IMR-90 (cell line): ENCODE data around the gene MFGE8. TPM values are rescaled to one million over a fixed set of nuclear protein-coding genes. Genes with fewer than 3 reads are reported as not detected.

ENCODE experiments used
- ATAC-seq: fragments of 200-7000 bp; cut with Tn5 transposase; 2 replicates; pipeline ENCODE4 v1.9.1; 2020; ENCODE audit warnings: low read depth, mild to moderate bottlenecking, moderate library complexity
- BruUV-seq: library from RNA; stranded (reverse); fragments of 400-500 nt; replicated peaks from 2 replicates; lab custom pipeline; 2021; lab: Mats Ljungman, UMichigan
- CTCF ChIA-PET: fragments of 300-600 bp; formaldehyde crosslinking; extraction: SDS; loops from one replicate; lab custom pipeline; 2021; ENCODE audit warnings: antibody characterized with exemption; lab: Yijun Ruan, JAX
- POLR2A ChIA-PET: fragments of 300-600 bp; sonication (Branson Sonifier 250); formaldehyde crosslinking; loops from one replicate; lab custom pipeline; 2022; ENCODE audit warnings: antibody characterized with exemption; ENCODE audit not compliant: unreplicated experiment; lab: Charles Lee
- DNase-seq: peaks from one replicate; pipeline ENCODE4 v3.0.0; 2013
- H2AFZ ChIP-seq: replicated peaks from 2 replicates; pipeline ENCODE3; 2013; ENCODE audit warnings: low read length, mild to moderate bottlenecking; ENCODE audit not compliant: poor library complexity
- H2AK5ac ChIP-seq: 2 replicates; pipeline ENCODE4 v1.6.1; 2013; ENCODE audit warnings: low read depth, low read length, inconsistent platforms
- H2AK9ac ChIP-seq: replicated peaks from 2 replicates; pipeline ENCODE3; 2013; ENCODE audit warnings: mild to moderate bottlenecking, low read depth, low read length, moderate library complexity; ENCODE audit not compliant: poor library complexity
- H2BK120ac ChIP-seq: 2 replicates; pipeline ENCODE4 v1.6.1; 2013; ENCODE audit warnings: low read depth, low read length, inconsistent platforms
- H2BK15ac ChIP-seq: 3 replicates; pipeline ENCODE4 v1.6.1; 2013; ENCODE audit warnings: low read depth, low read length, inconsistent platforms
- H2BK20ac ChIP-seq: 2 replicates; pipeline ENCODE4 v1.6.1; 2013; ENCODE audit warnings: low read depth, mild to moderate bottlenecking, inconsistent platforms, low read length, moderate library complexity
- H2BK5ac ChIP-seq: 2 replicates; pipeline ENCODE4 v1.6.1; 2013; ENCODE audit warnings: mild to moderate bottlenecking, low read depth, low read length, inconsistent platforms; ENCODE audit not compliant: poor library complexity, severe bottlenecking
- H3K14ac ChIP-seq: replicated peaks from 2 replicates; pipeline ENCODE4 v1.6.1; 2013; ENCODE audit warnings: low read depth, low read length, inconsistent platforms
- H3K18ac ChIP-seq: 2 replicates; pipeline ENCODE4 v1.6.1; 2013; ENCODE audit warnings: low read depth, low read length, control low read depth
- H3K23ac ChIP-seq: 2 replicates; pipeline ENCODE4 v1.6.1; 2013; ENCODE audit warnings: low read depth, low read length, inconsistent platforms
- H3K27ac ChIP-seq: 2 replicates; pipeline ENCODE4 v1.5.1; 2013; ENCODE audit warnings: mild to moderate bottlenecking, control low read depth, low read length; ENCODE audit not compliant: insufficient read depth
- H3K27me3 ChIP-seq: 2 replicates; pipeline ENCODE4 v1.6.1; 2013; ENCODE audit warnings: low read length; ENCODE audit not compliant: control insufficient read depth, insufficient read depth
- H3K36me3 ChIP-seq: 2 replicates; pipeline ENCODE4 v1.6.1; 2013; ENCODE audit warnings: low read length, mixed read lengths; ENCODE audit not compliant: control insufficient read depth, insufficient read depth
- H3K4ac ChIP-seq: 2 replicates; pipeline ENCODE4 v1.6.1; 2013; ENCODE audit warnings: low read depth, low read length, inconsistent platforms
- H3K4me1 ChIP-seq: 2 replicates; pipeline ENCODE4 v1.6.1; 2013; ENCODE audit warnings: low read length, mixed read lengths; ENCODE audit not compliant: control insufficient read depth, insufficient read depth
- H3K4me2 ChIP-seq: 2 replicates; pipeline ENCODE4 v1.6.1; 2013; ENCODE audit warnings: low read depth, mild to moderate bottlenecking, control low read depth, low read length, moderate library complexity
- H3K4me3 ChIP-seq: 2 replicates; pipeline ENCODE4 v1.5.1; 2013; ENCODE audit warnings: low read depth, mild to moderate bottlenecking, control low read depth, low read length, moderate library complexity; ENCODE audit not compliant: insufficient read depth
- H3K56ac ChIP-seq: 2 replicates; pipeline ENCODE4 v1.6.1; 2013; ENCODE audit warnings: low read length, inconsistent platforms; ENCODE audit not compliant: insufficient read depth; ENCODE audit errors: extremely low read depth
- H3K79me1 ChIP-seq, 2 experiments: 2 replicates each; pipeline ENCODE4 v1.6.1; 2013; ENCODE audit warnings: low read length in 2 of 2, inconsistent platforms in 1 of 2, low read depth in 1 of 2
- H3K9ac ChIP-seq: 2 replicates; pipeline ENCODE4 v1.6.1; 2013; ENCODE audit warnings: low read depth, low read length, control low read depth
- H3K9me1 ChIP-seq: 2 replicates; pipeline ENCODE4 v1.6.1; 2013; ENCODE audit warnings: low read length, inconsistent platforms; ENCODE audit not compliant: insufficient read depth
- H3K9me3 ChIP-seq: 2 replicates; pipeline ENCODE4 v1.6.1; 2013; ENCODE audit warnings: low read length; ENCODE audit not compliant: control insufficient read depth, insufficient read depth
- H4K20me1 ChIP-seq: 2 replicates; pipeline ENCODE4 v1.6.1; 2013; ENCODE audit warnings: low read length, inconsistent platforms; ENCODE audit not compliant: insufficient read depth
- H4K5ac ChIP-seq: 2 replicates; pipeline ENCODE4 v1.6.1; 2013; ENCODE audit warnings: mild to moderate bottlenecking, low read depth, low read length, control low read depth
- H4K8ac ChIP-seq, 2 experiments: 2 replicates each; pipeline ENCODE4 v1.6.1; 2013; ENCODE audit warnings: low read depth in 2 of 2, low read length in 2 of 2, control low read depth in 1 of 2, inconsistent platforms in 1 of 2
- H4K91ac ChIP-seq: 2 replicates; pipeline ENCODE4 v1.6.1; 2013; ENCODE audit warnings: low read depth, low read length, inconsistent platforms; ENCODE audit not compliant: insufficient read depth
- BHLHE40 ChIP-seq: fragments of 150-350 bp; IDR thresholded peaks from 2 replicates; pipeline ENCODE4 v1.6.1; 2016; ENCODE audit warnings: mild to moderate bottlenecking, low read depth, low read length
- MAFK ChIP-seq: IDR thresholded peaks from 2 replicates; pipeline ENCODE4 v1.6.1; 2012; ENCODE audit warnings: low read depth, low read length, improper control_type of control experiment
- MXI1 ChIP-seq: IDR thresholded peaks from 2 replicates; pipeline ENCODE4 v1.6.1; 2012; ENCODE audit warnings: low read depth, mild to moderate bottlenecking, low read length, moderate library complexity, borderline replicate concordance
- WGBS, 2 experiments: methylation state at CpG; one replicate each; pipeline versions ENCODE4 v1.1.5 to v1.1.7; 2013; ENCODE audit warnings: missing lambda C conversion rate in 2 of 2; ENCODE audit not compliant: insufficient read length in 1 of 2; ENCODE audit errors: extremely low coverage in 2 of 2; 5-methylcytosine and 5-hydroxymethylcytosine counted together
- dilution Hi-C: fragments of 300-500 bp; cut with HindIII; formaldehyde crosslinking; loops from one replicate; pipeline ENCODE4 v1.14.3; 2018; ENCODE audit warnings: low sequenced_read_pairs; ENCODE audit not compliant: unreplicated experiment
- in situ Hi-C: fragments of 300-500 bp; cut with MboI; formaldehyde crosslinking; loops from 3 replicates; pipeline ENCODE4 v1.14.3; 2019; ENCODE audit warnings: low sequenced_read_pairs, inconsistent platforms, mixed read lengths
- intact Hi-C: fragments of 100-400 bp; cut with micrococcal nuclease; formaldehyde crosslinking; loops from 2 replicates; pipeline ENCODE4 v1.10.0; 2022
- polyA plus RNA-seq, 3 experiments: library from polyadenylated mRNA; depleted of rRNA; stranded (reverse); fragments of >200 nt; gene quantifications; 2 replicates each; pipeline ENCODE4 v1.2.3, GENCODE V29; 2012; ENCODE audit warnings: low replicate concordance in 1 of 3
- total RNA-seq: library from RNA; depleted of rRNA; stranded (reverse); fragments of >200 nt; gene quantifications from 2 replicates; pipeline ENCODE4 v1.2.3, GENCODE V29; 2012

Gene MFGE8
- total and polyA plus RNA-seq, 2 of the 4 experiments (the other 2 are of a cell fraction), result 232 to 1,912 TPM

DNA sequence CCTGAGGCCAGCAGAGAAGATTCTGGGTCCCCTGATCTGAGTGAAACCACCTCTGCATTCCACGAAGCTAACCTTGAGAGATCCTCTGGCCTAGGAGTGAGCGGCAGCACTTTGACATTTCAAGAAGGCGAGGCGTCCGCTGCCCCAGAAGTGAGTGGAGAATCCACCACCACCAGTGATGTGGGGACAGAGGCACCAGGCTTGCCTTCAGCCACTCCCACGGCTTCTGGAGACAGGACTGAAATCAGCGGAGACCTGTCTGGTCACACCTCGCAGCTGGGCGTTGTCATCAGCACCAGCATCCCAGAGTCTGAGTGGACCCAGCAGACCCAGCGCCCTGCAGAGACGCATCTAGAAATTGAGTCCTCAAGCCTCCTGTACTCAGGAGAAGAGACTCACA is 54.2 kb downstream of the MFGE8 start:
- 67% methylated on average over 2 of the region's 11 CpGs; no CpG with 5 or more reads in 1 of the 2 experiments for WGBS, 2 experiments
- Histone ChIP-seq H2BK20ac (no peak overlapping the region), H3K9ac (no peak overlapping the region), H3K9me3 (peaks cover 2% of the 10 kb centered on the region; the same call in 1 of the 2 replicates), H3K4me1 (no peaks in the 10 kb centered on the region), H3K9me1 (no peaks in the 10 kb centered on the region), H2BK15ac (no peak overlapping the region), H3K79me1 (no peaks in the 10 kb centered on the region), H4K20me1 (no peaks in the 10 kb centered on the region), H3K14ac (no peak overlapping the region), H4K91ac (no peak overlapping the region), H3K27me3 (peaks cover 50% of the 10 kb centered on the region), H3K18ac (no peak overlapping the region), H2BK120ac (no peak overlapping the region), H2AK9ac (no peak overlapping the region), H2BK5ac (no peak overlapping the region), H3K56ac (no peak overlapping the region), H3K4me3 (no peak overlapping the region), H3K23ac (no peak overlapping the region), H4K5ac (no peak overlapping the region), H3K4ac (no peak overlapping the region), H4K8ac (no peak overlapping the region), H3K36me3 (no peaks in the 10 kb centered on the region), H2AFZ (no peak overlapping the region), H3K27ac (no peak overlapping the region), H3K4me2 (no peak overlapping the region), H2AK5ac (no peak overlapping the region)
- TF ChIP-seq MXI1 (no peak), MAFK (no peak), BHLHE40 (no peak)
- ATAC-seq, result no peak
- dilution Hi-C loops, result no loop called here
- DNase-seq, result no peak
- ChIA-PET POLR2A (no interaction called here), CTCF (no interaction called here)
- intact Hi-C loops, result no loop called here
- BruUV-seq, result no TSS peak
- in situ Hi-C loops, result no loop called here
